PC-3 (cell line): ENCODE results near the gene GRIN3A. TPM values are rescaled to one million over a fixed set of nuclear protein-coding genes. Genes with fewer than 3 reads are reported as not detected.

Source experiments
- ATAC-seq: fragments of 200-7000 bp; cut with Tn5 transposase; 2 replicates; pipeline ENCODE4 v1.9.1; 2020; ENCODE audit warnings: mild to moderate bottlenecking, moderate library complexity
- BruUV-seq: library from RNA; stranded (reverse); fragments of 400-500 nt; replicated peaks from 2 replicates; lab custom pipeline; 2021; lab: Mats Ljungman, UMichigan
- CTCF ChIA-PET: fragments of 300-600 bp; sonication (Branson Sonifier 250); formaldehyde crosslinking; loops from one replicate; lab custom pipeline; 2022; ENCODE audit warnings: antibody characterized with exemption; lab: Charles Lee
- POLR2A ChIA-PET: fragments of 300-600 bp; sonication (Branson Sonifier 250); formaldehyde crosslinking; loops from one replicate; lab custom pipeline; 2022; ENCODE audit warnings: antibody characterized with exemption; ENCODE audit not compliant: unreplicated experiment; lab: Charles Lee
- DNase-seq: peaks from one replicate; pipeline ENCODE4 v3.0.0-alpha.2; 2015
- H2AFZ ChIP-seq: fragments of 300-600 bp; sonication (generic); 2 replicates; pipeline ENCODE4 v1.6.0; 2016; ENCODE audit warnings: antibody characterized with exemption, low read length
- H3F3A ChIP-seq: fragments of 300-600 bp; sonication (generic); one replicate; pipeline ENCODE4 v1.6.0; 2017; ENCODE audit warnings: antibody characterized with exemption, low read length, control low read depth, mild to moderate bottlenecking; ENCODE audit not compliant: unreplicated experiment
- H3K27ac ChIP-seq: fragments of 300-600 bp; sonication (generic); 2 replicates; pipeline ENCODE4 v1.5.1; 2016; ENCODE audit warnings: mild to moderate bottlenecking, low read length
- H3K27me3 ChIP-seq: fragments of 300-600 bp; sonication (generic); 2 replicates; pipeline ENCODE4 v1.6.1; 2016; ENCODE audit warnings: low read length, mixed read lengths
- H3K36me3 ChIP-seq: fragments of 300-600 bp; sonication (generic); 2 replicates; pipeline ENCODE4 v1.6.1; 2016; ENCODE audit warnings: low read depth, mixed run types, low read length, mixed read lengths
- H3K4me1 ChIP-seq: fragments of 300-600 bp; sonication (generic); 2 replicates; pipeline ENCODE4 v1.5.1; 2016; ENCODE audit warnings: low read length; ENCODE audit not compliant: insufficient read depth
- H3K4me2 ChIP-seq: fragments of 300-600 bp; sonication (generic); 2 replicates; pipeline ENCODE4 v1.6.0; 2016; ENCODE audit warnings: low read length
- H3K4me3 ChIP-seq: fragments of 300-600 bp; sonication (generic); 2 replicates; pipeline ENCODE4 v1.5.1; 2016; ENCODE audit warnings: mild to moderate bottlenecking, low read length, mixed read lengths
- H3K79me2 ChIP-seq: fragments of 300-600 bp; sonication (generic); 2 replicates; pipeline ENCODE4 v1.6.1; 2017; ENCODE audit warnings: low read length, mixed read lengths
- H3K9ac ChIP-seq: fragments of 300-600 bp; sonication (generic); 2 replicates; pipeline ENCODE4 v1.6.0; 2016; ENCODE audit warnings: mild to moderate bottlenecking, low read length
- H3K9me2 ChIP-seq: fragments of 300-600 bp; sonication (generic); replicated peaks from 2 replicates; pipeline ENCODE4 v1.6.1; 2016; ENCODE audit warnings: mixed run types, low read length, mixed read lengths
- H3K9me3 ChIP-seq: fragments of 300-600 bp; sonication (generic); 2 replicates; pipeline ENCODE4 v1.6.1; 2016; ENCODE audit warnings: low read length, mixed read lengths
- H4K20me1 ChIP-seq: fragments of 300-600 bp; sonication (generic); 2 replicates; pipeline ENCODE4 v1.6.1; 2016; ENCODE audit warnings: low read length, mixed read lengths
- CTCF ChIP-seq: fragments of 300-600 bp; sonication (generic); conservative IDR thresholded peaks from 2 replicates; pipeline ENCODE4 v1.5.1; 2017; ENCODE audit warnings: antibody characterized with exemption, low read depth, mild to moderate bottlenecking, low read length
- EZH2 ChIP-seq: fragments of 300-600 bp; sonication (generic); IDR thresholded peaks from one replicate; pipeline ENCODE4 v1.6.1; 2017; ENCODE audit warnings: antibody characterized with exemption, mild to moderate bottlenecking, low read length; ENCODE audit not compliant: unreplicated experiment
- EZH2phosphoT487 ChIP-seq: fragments of 300-600 bp; sonication (generic); IDR thresholded peaks from 2 replicates; pipeline ENCODE4 v1.6.1; 2018; ENCODE audit warnings: mild to moderate bottlenecking, antibody characterized with exemption, low read length, borderline replicate concordance
- intact Hi-C: fragments of 100-400 bp; cut with micrococcal nuclease; formaldehyde crosslinking; loops from 2 replicates; pipeline ENCODE4 v1.9.0; 2023
- total RNA-seq: library from RNA; depleted of rRNA; stranded (reverse); fragments of >200 nt; gene quantifications from 2 replicates; pipeline ENCODE4 v1.2.3, GENCODE V29; 2014

Gene GRIN3A
- total RNA-seq, 1 experiment from 2014 or later, result not detected

GRCh38 chr9:101751895-101752294 is 13.4 kb upstream of the GRIN3A start:
- ChIA-PET POLR2A (no interaction called here), CTCF (no interaction called here)
- no peak for DNase-seq

GRCh38 chr9:101739311-101739710 is 864 bp upstream of the GRIN3A start:
- no peak overlapping the region for H3K4me2 ChIP-seq
- ATAC-seq, result no peak
- H3F3A ChIP-seq, result no peaks in the 10 kb centered on the region
- no peaks in the 10 kb centered on the region for H3K4me1 ChIP-seq
- peaks cover 46% of the 10 kb centered on the region for H3K27me3 ChIP-seq
- no peaks in the 10 kb centered on the region for H3K9me2 ChIP-seq
- no peak for DNase-seq
- H3K27ac ChIP-seq, result no peak overlapping the region
- no TSS peak for BruUV-seq
- H3K9me3 ChIP-seq, result no peaks in the 10 kb centered on the region
- H3K9ac ChIP-seq, result no peak overlapping the region
- intact Hi-C loops, result no loop called here
- TF ChIP-seq EZH2phosphoT487 (no peak), EZH2 (no peak), CTCF (no peak)
- no peak overlapping the region for H2AFZ ChIP-seq
- ChIA-PET CTCF (no interaction called here), POLR2A (no interaction called here)
- H3K79me2 ChIP-seq, result no peaks in the 10 kb centered on the region
- H3K4me3 ChIP-seq, result no peak overlapping the region
- no peaks in the 10 kb centered on the region for H4K20me1 ChIP-seq
- no peaks in the 10 kb centered on the region for H3K36me3 ChIP-seq

More at GRCh38 chr9:101751895-101752294, 13.4 kb upstream of the GRIN3A start:
- H3K9me2 ChIP-seq, result no peaks in the 10 kb centered on the region
- no peak for ATAC-seq
- no peak for TF ChIP-seq CTCF
- no peak for TF ChIP-seq EZH2
- TF ChIP-seq EZH2phosphoT487, result no peak
- H3K36me3 ChIP-seq, result no peaks in the 10 kb centered on the region
- no peak overlapping the region for H3K4me2 ChIP-seq
- no peak overlapping the region for H3K9ac ChIP-seq
- H3K9me3 ChIP-seq, result no peaks in the 10 kb centered on the region
- H3K4me3 ChIP-seq, result no peak overlapping the region
- intact Hi-C loops, result no loop called here
- no peaks in the 10 kb centered on the region for H3K27me3 ChIP-seq
- H3K27ac ChIP-seq, result no peak overlapping the region
- H3K4me1 ChIP-seq, result no peaks in the 10 kb centered on the region
- no peaks in the 10 kb centered on the region for H4K20me1 ChIP-seq
- no peaks in the 10 kb centered on the region for H3K79me2 ChIP-seq
- no peaks in the 10 kb centered on the region for H3F3A ChIP-seq
- H2AFZ ChIP-seq, result no peak overlapping the region
- BruUV-seq, result no TSS peak

- Histone ChIP-seq H3K4me2 (peak overlapping the region; percentile 51), H3K27ac (no peak overlapping the region), H3K9me2 (no peaks in the 10 kb centered on the region), H3K4me3 (peak overlapping the region; percentile 32; the same call in 1 of the 2 replicates), H3K36me3 (no peaks in the 10 kb centered on the region), H3F3A (no peaks in the 10 kb centered on the region), H2AFZ (no peak overlapping the region), H4K20me1 (no peaks in the 10 kb centered on the region), H3K27me3 (peaks cover 46% of the 10 kb centered on the region), H3K79me2 (no peaks in the 10 kb centered on the region), H3K9ac (no peak overlapping the region), H3K9me3 (no peaks in the 10 kb centered on the region), H3K4me1 (no peaks in the 10 kb centered on the region)
- TF ChIP-seq EZH2, result no peak
- no peak for TF ChIP-seq CTCF
- TF ChIP-seq EZH2phosphoT487, result no peak
- POLR2A ChIA-PET, result no interaction called here
- CTCF ChIA-PET, result no interaction called here
- DNase-seq (no peak), ATAC-seq (peak; percentile 45)
- intact Hi-C loops, result no loop called here
- no TSS peak for BruUV-seq
These were observed 512 bp downstream of the GRIN3A start for GRCh38 chr9:101737705-101738565.
